Activated CD8-positive, alpha-beta memory T cell treated with anti-CD3 and anti-CD28 coated beads, Interleukin-2, amount 50 U/mL, for 1 hour (primary cell): Measurements from ENCODE around the gene SPEM2.

Experiments used
- DNase-seq: peaks from one replicate; pipeline ENCODE4 v3.0.0-alpha.2; 2020; ENCODE audit errors: extremely low read depth

SPEM2 gene

DNA sequence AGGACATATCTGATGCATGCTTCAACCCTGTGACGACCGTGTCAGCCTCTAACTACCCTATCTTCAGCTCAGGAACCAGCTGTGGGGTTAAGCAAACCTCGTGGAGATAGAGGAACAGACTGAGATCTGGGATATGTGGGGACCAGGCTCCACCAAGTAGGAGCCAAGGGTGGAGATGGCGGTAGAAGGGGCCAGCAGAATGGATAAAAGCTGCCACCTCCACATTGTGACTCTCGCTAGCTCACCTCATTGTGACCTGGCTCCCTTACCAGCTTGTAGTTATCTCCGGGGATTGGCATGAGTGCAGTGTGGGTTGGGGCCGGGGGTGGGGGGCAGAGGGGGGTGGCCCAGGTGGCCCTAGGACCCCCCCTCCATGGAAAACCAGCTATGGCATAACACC is at the start of gene SPEM2:
TSS of gene SPEM2 (plus strand) at position 301 of the 400 bp plus-strand sequence. CDS start at position 374, 73 bp downstream.
- DNase-seq = no peak

GRCh38 chr17:7379134-7379533 is 46.3 kb upstream of the SPEM2 start:
- no peak for DNase-seq

GRCh38 chr17:7380321-7380720 is 45.1 kb upstream of the SPEM2 start:
- DNase-seq = no peak

- DNase-seq = no peak
Measured at GRCh38 chr17:7380855-7381683, 44.3 kb upstream of the SPEM2 start, which contains the start of gene TNK1. Gene TNK1, plus strand, starts transcription at chr17:7381089. Its CDS starts 1,838 bp downstream, at chr17:7382927.

DNA sequence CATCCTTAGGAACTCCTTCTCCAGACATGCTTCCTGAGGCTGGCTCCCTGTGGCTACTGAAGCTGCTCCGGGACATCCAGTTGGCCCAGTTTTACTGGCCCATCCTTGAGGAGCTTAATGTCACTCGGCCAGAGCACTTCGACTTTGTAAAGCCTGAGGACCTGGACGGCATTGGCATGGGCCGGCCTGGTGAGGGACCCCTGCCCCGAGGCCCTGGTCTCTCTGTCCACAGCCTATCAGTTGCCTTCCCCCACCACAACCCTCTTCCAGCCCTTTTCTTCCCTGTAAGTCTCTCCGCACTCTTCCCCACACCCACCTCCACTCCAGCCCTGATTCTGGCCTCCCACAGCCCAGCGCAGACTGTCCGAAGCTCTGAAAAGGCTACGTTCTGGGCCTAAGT is 42.5 kb upstream of the SPEM2 start:
- DNase-seq = no peak

DNA sequence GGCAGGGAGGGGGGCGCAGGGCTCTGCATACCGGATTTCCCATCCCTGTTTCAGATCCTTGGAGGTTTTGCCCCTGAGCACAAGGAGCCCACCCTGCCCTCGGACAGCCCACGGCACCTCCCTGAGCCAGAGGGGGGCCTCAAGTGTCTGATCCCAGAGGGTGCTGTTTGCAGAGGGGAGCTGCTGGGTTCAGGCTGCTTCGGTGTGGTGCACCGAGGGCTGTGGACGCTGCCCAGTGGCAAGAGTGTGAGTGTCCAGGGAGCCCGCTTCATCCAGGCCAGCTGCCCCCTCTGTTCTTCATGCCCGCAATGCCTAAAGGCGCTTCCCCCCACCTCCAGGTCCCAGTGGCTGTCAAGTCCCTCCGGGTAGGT is 42.1 kb upstream of the SPEM2 start:
- DNase-seq = no peak

DNA sequence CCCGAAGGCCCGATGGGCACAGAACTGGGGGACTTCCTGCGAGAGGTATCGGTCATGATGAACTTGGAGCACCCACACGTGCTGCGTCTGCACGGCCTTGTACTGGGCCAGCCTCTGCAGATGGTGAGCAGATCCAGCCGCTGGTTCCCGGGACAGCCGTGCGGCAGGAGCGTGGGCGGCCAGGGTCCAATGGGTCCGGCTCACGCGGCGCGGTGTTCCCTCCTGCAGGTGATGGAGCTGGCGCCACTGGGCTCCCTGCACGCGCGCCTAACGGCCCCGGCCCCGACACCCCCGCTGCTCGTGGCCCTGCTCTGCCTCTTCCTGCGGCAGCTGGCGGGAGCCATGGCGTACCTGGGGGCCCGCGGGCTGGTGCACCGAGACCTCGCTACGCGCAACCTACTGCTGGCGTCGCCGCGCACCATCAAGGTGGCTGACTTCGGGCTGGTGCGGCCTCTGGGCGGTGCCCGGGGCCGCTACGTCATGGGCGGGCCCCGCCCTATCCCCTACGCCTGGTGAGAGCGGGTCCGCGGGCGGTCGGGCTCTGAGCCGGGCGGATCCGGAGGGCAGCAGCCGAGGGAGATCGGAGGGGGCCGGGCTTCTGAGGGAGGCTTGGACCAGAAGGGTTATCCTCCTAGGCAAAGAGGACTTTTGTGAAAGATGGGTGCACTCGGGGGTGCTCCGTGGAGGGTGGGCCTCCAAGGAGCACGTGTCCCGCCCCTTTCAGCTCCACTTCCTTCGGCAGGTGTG is 41.5 kb upstream of the SPEM2 start:
- DNase-seq = no peak

- no peak for DNase-seq
Measured at GRCh38 chr17:7384489-7385081, 40.8 kb upstream of the SPEM2 start.

- DNase-seq = no peak
Measured at GRCh38 chr17:7388856-7389255, 36.6 kb upstream of the SPEM2 start.

DNA sequence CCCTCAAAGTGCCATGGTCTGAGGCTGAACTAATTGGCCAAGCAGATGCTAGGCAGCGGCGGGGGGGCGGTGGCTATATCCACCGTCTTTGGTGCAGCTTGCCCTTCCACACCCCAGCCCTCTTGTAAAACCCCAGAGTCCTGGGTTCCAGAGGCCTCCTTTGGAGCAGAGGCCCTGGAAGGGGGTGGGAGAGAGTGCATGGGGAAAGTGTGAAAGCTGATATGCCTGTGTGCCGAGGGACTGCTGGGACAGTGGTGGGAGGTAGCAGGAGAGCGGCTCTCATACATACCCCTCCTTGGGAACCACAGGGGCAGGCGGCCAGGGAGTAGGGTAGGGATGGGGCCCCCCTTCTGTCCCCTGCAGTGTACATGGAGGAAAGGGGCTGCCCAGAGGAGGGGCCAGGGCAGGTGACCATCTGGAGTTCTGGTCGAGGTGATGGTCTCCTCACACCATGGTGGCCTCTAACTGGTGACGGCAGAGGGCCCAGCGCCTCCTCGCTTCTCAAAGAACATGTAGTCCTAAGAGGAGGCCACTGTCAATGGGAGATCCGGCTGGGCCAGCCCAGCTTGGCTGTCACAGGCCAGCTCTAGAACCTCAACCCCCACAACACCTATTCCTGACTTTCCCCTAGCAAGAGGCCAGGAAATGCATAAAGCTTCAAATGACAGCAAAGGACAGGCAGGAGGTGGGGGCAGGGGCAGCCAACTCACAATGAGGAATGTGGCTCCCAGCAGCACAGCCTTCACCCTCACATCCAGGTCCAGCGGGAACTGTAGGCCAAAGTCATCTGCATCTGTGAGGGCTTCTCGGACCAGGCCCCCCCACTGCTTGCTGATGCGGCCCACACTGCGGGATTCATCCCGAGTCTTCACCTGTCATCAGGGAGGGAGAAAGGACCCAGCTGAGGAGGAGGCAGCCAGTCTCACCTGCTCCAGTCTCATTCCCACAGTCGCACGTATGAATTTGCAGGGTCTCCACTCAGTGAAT is 35.2 kb upstream of the SPEM2 start:
- DNase-seq = no peak

DNA sequence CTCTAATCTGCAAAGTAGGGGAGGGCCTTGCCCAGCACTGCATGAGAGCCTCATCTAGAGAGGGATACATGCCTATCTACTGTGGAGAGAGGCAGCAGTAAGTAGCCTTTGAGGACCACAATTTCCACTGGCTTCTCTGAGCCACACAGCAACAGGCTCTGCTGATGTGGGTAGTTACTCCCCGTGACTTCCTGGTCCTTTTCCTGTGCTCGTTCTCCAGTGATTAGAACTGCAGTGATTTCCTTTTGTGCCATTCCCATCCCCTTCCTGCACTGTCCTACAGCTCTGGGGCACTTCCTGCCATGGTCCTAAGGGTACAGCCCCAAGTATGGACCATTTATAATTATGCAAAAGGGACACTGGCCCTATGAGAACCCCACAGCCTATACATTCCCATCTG is 34.1 kb upstream of the SPEM2 start:
- DNase-seq = no peak

- DNase-seq = no peak
Measured at GRCh38 chr17:7392696-7393612, 32.5 kb upstream of the SPEM2 start.

GRCh38 chr17:7393613-7394451 is 31.6 kb upstream of the SPEM2 start:
- DNase-seq = no peak

DNA sequence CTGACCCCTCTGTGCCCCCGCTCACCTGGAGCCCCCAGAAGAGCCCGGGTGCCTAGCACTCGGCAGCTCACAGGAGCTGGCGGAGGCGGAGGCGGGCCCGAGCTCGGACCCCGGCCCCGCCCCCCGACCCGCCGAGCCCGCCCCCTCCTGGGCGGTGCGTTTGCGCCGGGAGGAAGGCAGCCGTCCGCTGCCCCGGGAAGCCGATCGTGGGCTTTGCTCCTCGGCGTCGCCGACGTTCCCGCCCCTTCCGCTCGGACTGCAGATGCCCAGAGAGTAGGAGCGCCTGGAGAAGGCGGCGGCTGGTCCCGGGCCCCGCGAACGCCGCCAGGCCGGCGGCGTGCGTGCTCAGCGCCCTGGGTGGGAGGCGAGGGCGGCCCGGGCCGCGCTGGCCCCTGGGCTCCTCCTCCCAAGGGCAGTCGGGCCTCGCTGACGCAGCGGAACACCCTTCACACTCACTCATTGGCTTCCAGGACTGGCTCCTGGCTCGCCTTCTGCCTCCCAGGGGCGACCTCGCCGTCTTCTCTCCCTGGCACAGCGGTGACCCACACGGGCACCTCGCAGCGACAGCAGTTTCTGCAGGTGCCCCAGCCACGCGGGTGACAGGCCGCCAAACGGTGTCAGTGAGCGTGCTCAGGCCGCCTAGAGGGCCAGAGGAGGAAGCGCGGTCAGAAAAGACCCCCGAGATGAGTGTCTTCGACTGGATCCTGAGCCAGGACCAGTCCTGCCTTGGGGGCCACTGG is 30.8 kb upstream of the SPEM2 start, which contains the start of gene PLSCR3:
TSS of gene PLSCR3 (minus strand) at position 74 of the 740 bp plus-strand sequence. CDS start 415 bp downstream, outside the sequence.
- DNase-seq = no peak

DNA sequence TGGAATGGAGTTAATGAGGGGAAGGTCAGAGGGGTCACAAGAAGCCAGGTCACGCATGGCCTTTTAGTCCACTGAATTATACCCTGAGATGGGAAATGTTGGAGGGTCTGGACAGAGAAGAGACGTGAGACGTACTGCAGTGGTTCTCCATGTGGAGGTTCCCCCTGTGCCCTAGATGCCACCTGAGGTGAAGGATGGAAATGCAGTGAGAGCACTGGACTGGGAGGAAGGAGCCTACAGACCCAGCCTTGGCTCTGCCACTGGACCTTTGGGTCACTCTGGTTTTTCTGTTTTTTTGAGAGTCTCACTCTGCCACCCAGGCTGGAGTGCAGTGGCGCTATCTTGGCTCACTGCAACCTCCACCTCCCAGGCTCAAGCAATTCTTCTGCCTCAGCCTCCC is 29.3 kb upstream of the SPEM2 start:
- DNase-seq = no peak

DNA sequence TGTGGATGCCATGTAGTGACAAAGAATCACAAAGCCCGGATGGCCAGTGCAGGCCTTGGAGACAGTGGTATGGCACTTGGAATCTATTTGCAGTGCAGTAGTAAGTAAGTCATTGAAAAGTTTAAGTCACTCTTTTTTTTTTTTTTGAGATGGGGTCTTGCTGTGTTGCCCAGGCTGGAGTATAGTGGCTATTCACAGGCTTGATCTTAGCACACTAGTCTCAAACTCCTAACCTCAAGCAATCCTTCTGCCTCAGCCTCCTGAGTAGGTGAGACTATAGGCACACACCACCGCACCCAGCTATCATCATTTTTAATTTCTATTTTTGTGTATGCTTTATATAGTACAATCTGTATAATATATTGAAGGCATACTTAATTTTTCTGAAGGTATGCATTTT is 26.8 kb upstream of the SPEM2 start:
- no peak for DNase-seq

- DNase-seq = no peak
Measured at GRCh38 chr17:7403043-7403726, 22.2 kb upstream of the SPEM2 start.

GRCh38 chr17:7403727-7403976 is 21.8 kb upstream of the SPEM2 start:
- DNase-seq = no peak
